Gastroesophageal sphincter (tissue), 4 donors: Measurements from ENCODE around the gene CENPS. TPM values are rescaled to one million over a fixed set of nuclear protein-coding genes. Genes with fewer than 3 reads are reported as not detected.
"Not testable (repeated sequence)": the region's sequence is repeated elsewhere in the genome, so short reads cannot be mapped to it uniquely, and the experiment has no call there.

ENCODE experiments used
- ATAC-seq: fragments of 150-250 bp; one replicate; pipeline ENCODE4 v1.9.1; 2016; ENCODE audit warnings: mild to moderate bottlenecking, moderate library complexity
- H3K27ac ChIP-seq, 4 donors: fragments of 200-600 bp; sonication (generic) in 3 of 4; 1 replicate in 3 of 4; 2 replicates in 1 of 4; pipeline ENCODE4 v1.5.1; 2016 to 2019
- H3K27me3 ChIP-seq: fragments of 200-600 bp; sonication (generic); one replicate; pipeline ENCODE4 v1.5.1; 2019
- H3K36me3 ChIP-seq, 2 donors: fragments of 200-600 bp; sonication (generic); one replicate each; pipeline ENCODE4 v1.5.1; 2019; ENCODE audit warnings: control low read depth in 1 of 2
- H3K4me1 ChIP-seq, 3 donors: fragments of 200-600 bp; sonication (generic); 1 replicate in 2 of 3; 2 replicates in 1 of 3; pipeline ENCODE4 v1.5.1; 2016 to 2019; ENCODE audit warnings: control low read depth in 2 of 3
- H3K4me3 ChIP-seq, 2 donors: fragments of 200-600 bp; sonication (generic); one replicate each; pipeline ENCODE4 v1.5.1; 2019; ENCODE audit warnings: mild to moderate bottlenecking in 1 of 2, moderate library complexity in 1 of 2
- H3K9me3 ChIP-seq, 3 donors: fragments of 200-600 bp; sonication (generic); one replicate each; pipeline ENCODE4 v1.5.1; 2017 to 2019; ENCODE audit warnings: control low read depth in 2 of 3
- EP300 ChIP-seq: sonication (generic); formaldehyde crosslinking; IDR thresholded peaks from one replicate; pipeline ENCODE4 v1.6.1; 2017; ENCODE audit warnings: antibody characterized with exemption, mild to moderate bottlenecking
- POLR2A ChIP-seq, 2 donors: fragments of 450-650 bp; IDR thresholded peaks; one replicate each; pipeline ENCODE4 v1.6.1; 2017; ENCODE audit warnings: antibody characterized with exemption in 2 of 2, mild to moderate bottlenecking in 2 of 2, moderate library complexity in 1 of 2
- POLR2AphosphoS5 ChIP-seq: sonication (generic); formaldehyde crosslinking; IDR thresholded peaks from one replicate; pipeline ENCODE4 v1.6.1; 2017; ENCODE audit warnings: antibody characterized with exemption
- WGBS, 2 donors: methylation state at CpG; one replicate each; pipeline ENCODE4 v1.1.5; 2018; ENCODE audit warnings: low coverage in 1 of 2; 5-methylcytosine and 5-hydroxymethylcytosine counted together
- total RNA-seq, 4 donors: library from RNA; depleted of rRNA; stranded (reverse); fragments of >200 nt; gene quantifications; one replicate each; pipeline ENCODE4 v1.1.0, GENCODE V29; 2016
- TF ChIP-seq, protein P1 (sequence below), 4 experiments: fragments of 200-600 bp in 2 of 4; fragments of 450-650 bp in 2 of 4; sonication (generic) in 1 of 4; IDR thresholded peaks; one replicate each; pipeline ENCODE4 v1.5.1; 2017 to 2019; ENCODE audit warnings: antibody characterized with exemption in 4 of 4, mild to moderate bottlenecking in 2 of 4, moderate library complexity in 2 of 4

The CENPS gene
- total RNA-seq, 4 donors from 2014 or later = 2.1 to 7.2 (median 4.8) TPM

DNA sequence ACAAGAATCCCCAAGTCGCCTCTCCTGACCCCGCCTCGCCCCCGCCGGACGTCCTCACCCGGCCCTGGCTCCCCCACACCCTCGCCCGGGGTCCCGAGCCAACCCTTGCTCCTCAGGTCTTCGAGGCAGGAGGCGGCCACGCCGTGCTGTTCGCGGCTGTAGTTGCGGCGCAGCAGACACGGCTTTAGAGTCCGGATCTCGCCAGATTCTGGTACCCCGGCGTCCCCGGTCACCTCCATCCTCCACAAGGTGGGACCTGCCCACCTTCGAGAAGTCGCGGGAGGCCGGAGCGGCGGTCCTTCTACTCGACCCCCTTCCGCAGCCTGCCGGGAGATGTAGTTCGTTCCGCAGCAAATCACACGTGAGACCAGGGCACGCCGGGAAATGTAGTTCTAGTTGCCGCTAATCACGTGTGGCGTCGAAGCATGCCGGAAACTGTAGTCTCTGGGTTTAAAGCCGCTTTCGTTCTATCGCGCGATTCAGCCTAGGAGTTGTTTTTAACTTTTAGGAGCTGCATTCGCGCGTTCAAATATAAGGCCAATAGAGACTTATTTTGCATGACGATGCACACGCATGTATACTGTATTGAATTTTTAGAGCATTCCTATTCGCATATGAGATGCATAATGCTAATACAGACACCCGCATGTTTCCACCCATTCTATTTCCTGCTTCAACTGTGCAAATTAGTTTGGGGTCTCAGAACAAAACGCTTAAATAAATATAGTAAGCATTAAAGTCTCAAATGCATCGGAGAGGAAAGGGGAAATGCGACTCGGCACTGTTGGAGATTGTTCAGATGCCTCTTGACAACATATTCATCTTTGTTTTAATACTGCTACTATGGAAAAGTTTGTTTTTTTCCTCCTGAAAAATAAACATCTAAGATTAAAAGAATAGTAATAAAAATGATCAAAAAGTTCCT is 42.2 kb downstream of the CENPS start, which contains the start of gene DFFA:
Gene DFFA (minus strand): TSS at position 310 of the 925 bp plus-strand sequence. CDS start 71 bp downstream, at position 239.
- 1 to 7% methylated on average over 8 to 29 of the region's 59 CpGs for WGBS, 2 donors
- TF ChIP-seq, protein P1, sequence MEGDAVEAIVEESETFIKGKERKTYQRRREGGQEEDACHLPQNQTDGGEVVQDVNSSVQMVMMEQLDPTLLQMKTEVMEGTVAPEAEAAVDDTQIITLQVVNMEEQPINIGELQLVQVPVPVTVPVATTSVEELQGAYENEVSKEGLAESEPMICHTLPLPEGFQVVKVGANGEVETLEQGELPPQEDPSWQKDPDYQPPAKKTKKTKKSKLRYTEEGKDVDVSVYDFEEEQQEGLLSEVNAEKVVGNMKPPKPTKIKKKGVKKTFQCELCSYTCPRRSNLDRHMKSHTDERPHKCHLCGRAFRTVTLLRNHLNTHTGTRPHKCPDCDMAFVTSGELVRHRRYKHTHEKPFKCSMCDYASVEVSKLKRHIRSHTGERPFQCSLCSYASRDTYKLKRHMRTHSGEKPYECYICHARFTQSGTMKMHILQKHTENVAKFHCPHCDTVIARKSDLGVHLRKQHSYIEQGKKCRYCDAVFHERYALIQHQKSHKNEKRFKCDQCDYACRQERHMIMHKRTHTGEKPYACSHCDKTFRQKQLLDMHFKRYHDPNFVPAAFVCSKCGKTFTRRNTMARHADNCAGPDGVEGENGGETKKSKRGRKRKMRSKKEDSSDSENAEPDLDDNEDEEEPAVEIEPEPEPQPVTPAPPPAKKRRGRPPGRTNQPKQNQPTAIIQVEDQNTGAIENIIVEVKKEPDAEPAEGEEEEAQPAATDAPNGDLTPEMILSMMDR (IDR thresholded peaks at IDR 0.05) = no peak
- TF ChIP-seq POLR2AphosphoS5 = peak; percentile 62
- TF ChIP-seq POLR2A (IDR thresholded peaks at IDR 0.05) = peak in 1 of 2 donors; percentile 39
- TF ChIP-seq EP300 = no peak

GRCh38 chr1:10473145-10473765 is 43.0 kb downstream of the CENPS start:
- TF ChIP-seq POLR2AphosphoS5 = no peak
- TF ChIP-seq POLR2A (IDR thresholded peaks at IDR 0.05) = no peak
- TF ChIP-seq, protein P1 (IDR thresholded peaks at IDR 0.05) = no peak
- no peak for TF ChIP-seq EP300
- ATAC-seq = no peak
- H3K9me3 ChIP-seq = no peaks in the 10 kb centered on the region
- peaks cover 0 to 17% of the 10 kb centered on the region in 2 donors for H3K36me3 ChIP-seq
- no peaks in the 10 kb centered on the region for H3K27me3 ChIP-seq
- peak overlapping the region in 1 of 2 donors; percentile 88 for H3K4me3 ChIP-seq
- H3K4me1 ChIP-seq = peaks cover 3 to 46% (median 9%) of the 10 kb centered on the region in 3 donors
- WGBS, 2 donors = 75 to 85% methylated on average over 10 to 12 of the region's 23 CpGs
- no peak overlapping the region for H3K27ac ChIP-seq

More for the DNA sequence above, 42.2 kb downstream of the CENPS start, which contains the start of gene DFFA:
- ATAC-seq = peak; percentile 97
- Histone ChIP-seq H3K4me1 (peaks cover 3 to 46% (median 9%) of the 10 kb centered on the region in 3 donors), H3K27me3 (no peaks in the 10 kb centered on the region), H3K27ac (peak within 1 kb of the TSS; percentile 41 to 87 (median 82)), H3K36me3 (peaks cover 0 to 25% of the 10 kb centered on the region in 2 donors), H3K9me3 (no peaks in the 10 kb centered on the region), H3K4me3 (peak within 1 kb of the TSS; percentile 71 to 88)

DNA sequence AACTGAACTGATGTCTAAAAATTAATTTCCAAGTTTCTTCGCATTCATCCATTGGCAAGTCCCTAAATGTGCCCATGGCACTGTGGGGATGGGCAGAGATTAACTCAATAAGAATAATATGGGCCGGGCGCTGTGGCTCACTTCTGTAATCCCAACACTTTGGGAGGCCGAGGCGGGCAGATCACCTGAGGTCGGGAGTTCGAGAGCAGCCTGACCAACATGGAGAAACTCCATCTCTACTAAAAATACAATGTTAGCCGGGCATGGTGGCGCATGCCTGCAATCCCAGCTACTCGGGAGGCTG is 44.0 kb downstream of the CENPS start:
- Histone ChIP-seq H3K27ac (peak overlapping the region in 3 of 4 donors; percentile 81 to 91 (median 86)), H3K4me3 (peak overlapping the region; percentile 76 to 93), H3K4me1 (peaks cover 3 to 46% (median 9%) of the 10 kb centered on the region in 3 donors)
- not testable (repeated sequence) for H3K27me3 ChIP-seq, H3K9me3 ChIP-seq, H3K36me3 ChIP-seq, ATAC-seq
- WGBS, 2 donors = 97 to 100% methylated on average over 6 to 9 of the region's 10 CpGs

DNA sequence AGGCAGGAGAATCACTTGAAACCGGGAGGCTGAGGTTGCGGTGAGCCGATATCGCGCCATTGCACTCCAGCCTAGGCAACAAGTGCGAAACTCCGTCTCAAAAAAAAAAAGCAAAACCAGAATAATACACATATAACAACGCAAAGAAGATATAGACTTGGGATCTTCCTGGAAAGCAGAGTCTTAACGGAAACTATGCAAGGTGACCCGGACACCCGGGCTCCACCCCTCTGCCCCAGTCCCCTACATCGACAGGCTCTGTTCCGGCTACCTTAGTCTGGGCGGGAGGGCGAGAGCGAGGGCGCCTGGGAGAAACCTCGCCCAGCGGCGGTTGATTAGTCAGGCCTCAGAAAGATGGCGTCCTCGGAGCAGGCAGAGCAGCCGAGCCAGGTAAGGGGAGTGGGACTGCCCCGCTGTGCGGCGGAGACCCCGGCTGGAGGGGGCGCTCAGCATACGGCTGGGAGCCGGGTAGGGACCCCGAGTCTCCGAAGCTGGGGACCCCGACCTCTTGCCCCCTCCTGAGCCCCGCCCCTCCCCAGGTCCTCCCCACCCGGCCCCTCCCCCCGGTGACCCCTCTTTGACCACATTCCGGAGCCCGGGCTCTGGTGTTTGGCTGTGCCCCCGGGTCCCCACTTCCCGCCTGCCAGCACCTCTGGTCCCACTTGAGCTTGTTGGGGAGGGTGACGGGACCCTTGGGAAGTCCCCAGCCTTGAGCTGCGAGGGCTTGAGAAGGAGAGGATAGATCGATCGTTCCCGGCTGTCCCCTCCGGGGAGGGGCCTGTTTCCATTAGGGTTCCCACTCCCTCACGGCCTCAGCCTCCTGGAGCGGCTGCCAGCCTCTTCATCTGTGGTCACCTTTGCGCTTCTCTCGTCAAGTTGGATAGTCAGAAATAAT is 44.6 kb downstream of the CENPS start, which contains the start of gene PEX14:
Gene PEX14 (plus strand): TSS at position 338 of the 895 bp plus-strand sequence. CDS start 17 bp downstream, at position 355.
- Histone ChIP-seq H3K27ac (peak within 1 kb of the TSS; percentile 51 to 91 (median 84)), H3K4me3 (peak within 1 kb of the TSS; percentile 76 to 93), H3K9me3 (no peaks in the 10 kb centered on the region), H3K27me3 (no peaks in the 10 kb centered on the region), H3K4me1 (peaks cover 3 to 46% (median 9%) of the 10 kb centered on the region in 3 donors), H3K36me3 (peaks cover 0 to 1% of the 10 kb centered on the region in 2 donors)
- 8 to 46% methylated on average over 6 to 16 of the region's 50 CpGs for WGBS, 2 donors
- ATAC-seq = peak; percentile 82
- TF ChIP-seq, protein P1 (IDR thresholded peaks at IDR 0.05) = no peak
- TF ChIP-seq EP300 (no peak), POLR2AphosphoS5 (peak; percentile 21), POLR2A (IDR thresholded peaks at IDR 0.05) (peak in 1 of 2 donors; percentile 22)
